DMS53 treated with DMSO at 0.1 percent for 48 hours (cell line): ENCODE measurements around the gene NFAM1.

Experiments used
- DNase-seq: peaks from one replicate; lab custom pipeline; 2025; ENCODE audit not compliant: unreplicated experiment; lab: John Stamatoyannopoulos, UW

The NFAM1 gene

DNA sequence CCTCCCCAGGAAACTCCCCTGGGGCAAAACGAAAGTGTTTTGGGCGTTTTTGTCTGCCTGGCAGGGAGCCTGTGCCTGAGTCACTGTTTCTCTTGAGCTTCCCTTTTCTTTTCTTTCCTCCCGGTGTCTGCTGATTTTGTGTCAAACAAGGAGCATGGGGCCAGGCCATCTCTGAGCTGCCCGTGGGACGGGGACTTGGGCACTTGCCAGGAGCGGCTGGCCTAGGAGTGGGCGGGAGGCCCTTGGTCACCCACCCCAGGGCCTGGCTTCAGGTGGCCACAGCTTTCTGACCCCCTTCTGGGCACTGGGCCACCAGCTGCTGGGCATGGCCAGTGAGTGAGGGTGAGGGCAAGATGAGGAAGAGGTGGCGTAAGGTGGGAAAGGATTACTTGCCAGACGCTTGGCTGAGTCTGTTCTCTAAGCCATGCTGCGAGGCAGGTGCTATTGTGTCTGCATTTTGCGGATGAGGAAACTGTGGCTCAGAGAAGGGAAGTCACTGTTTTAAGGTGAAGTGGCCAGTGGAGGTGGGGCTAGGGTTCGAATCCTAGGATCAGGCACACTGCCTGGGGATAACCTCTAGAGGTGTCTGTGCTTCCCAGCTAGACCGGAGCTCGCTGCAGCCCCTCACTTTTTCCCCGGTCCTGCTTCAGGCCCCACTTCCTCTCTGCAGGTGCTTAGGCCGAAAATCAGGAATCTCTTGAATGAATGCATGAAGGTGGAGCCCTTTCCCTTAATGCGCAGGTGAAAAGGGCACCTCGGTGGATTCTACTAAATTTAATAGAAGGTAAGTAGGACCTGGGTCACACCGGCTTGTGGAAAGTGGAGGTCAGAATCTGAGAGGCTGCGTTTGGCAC lies 7.8 kb upstream of the NFAM1 start:
- DNase-seq: no peak

DNA sequence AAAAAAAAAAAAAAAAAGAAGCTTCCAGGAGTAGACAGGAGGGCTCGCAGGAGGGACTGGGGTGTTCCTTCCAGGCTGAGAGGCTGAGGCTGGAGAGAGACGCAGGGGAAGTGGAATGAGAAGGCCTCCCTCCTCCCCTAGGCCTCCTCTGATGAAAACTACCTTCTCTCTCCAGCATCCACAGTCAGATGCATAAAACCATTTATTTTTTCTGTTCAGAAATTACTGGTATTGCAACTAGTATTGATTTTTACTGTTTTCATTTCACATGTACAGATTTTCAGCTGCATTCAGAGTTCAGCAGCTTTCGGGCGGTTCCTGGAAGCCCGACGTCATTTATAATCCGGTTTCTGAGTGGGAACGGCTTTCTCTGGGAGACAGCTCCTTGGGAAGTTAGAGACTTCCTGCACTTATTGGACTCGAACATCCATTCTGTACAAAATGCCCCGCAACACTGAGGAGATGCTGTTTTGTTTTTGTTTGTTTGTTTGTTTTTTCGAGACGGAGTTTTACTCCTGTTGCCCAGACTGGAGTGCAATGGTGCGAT lies 6.9 kb upstream of the NFAM1 start:
- no peak for DNase-seq

DNA sequence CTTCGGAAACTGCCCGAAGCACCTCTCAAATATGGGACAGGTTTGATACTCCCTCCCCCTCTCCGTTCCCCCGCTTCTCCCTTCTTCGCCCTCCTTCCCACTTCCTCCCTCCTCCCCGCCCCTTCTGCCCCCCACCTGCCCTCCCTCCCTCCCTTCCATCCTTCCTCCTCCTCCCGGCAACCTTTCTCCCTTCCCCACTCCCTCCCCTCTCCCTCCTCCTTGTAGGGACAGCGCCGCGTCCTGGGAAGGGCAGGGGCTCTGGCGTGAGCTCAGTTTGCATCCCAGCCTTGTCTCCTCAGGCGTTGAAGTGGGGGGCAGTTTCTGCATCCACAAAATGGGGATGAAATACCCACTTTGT lies 6.1 kb upstream of the NFAM1 start:
- DNase-seq: no peak

DNA sequence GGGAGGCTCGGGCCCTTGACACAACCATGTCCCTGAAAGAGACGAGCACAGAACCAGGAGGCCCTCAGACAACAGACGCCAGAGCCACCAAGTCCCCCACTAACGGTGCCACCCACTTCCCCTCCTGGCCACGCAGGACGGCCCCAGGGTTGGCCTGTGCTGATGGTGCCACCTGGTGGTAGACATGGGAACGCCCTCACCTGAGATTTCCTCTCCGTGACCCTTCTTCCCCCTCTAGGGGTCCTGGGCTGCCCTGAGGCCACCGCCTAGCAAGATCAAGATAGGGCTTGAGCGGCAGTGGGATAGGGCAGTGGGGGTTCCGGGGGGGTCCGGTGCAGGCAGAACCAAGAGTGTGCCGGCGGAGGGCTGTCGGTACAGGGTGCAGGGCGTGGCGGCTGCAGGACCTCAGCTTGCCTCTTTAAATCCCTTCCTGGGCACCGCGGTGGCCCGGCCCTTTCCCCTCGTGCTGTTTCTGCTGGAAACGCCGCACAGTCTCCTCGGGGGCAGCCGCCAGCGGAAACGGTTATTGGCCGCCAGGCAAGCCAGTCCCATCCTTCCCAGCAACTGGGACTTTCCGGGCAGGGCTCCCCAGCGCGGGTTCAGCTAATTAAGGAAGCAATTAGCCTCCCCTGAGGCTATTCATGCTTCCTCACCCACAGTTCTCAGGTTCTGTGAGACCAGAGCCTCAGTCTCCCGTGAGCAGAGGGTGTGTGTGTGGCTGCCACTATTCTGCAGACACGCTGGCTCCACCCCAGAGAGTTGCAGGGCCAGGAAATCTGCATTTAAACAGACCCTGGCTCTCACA lies 5.5 kb upstream of the NFAM1 start:
- DNase-seq: peak; percentile 47

DNA sequence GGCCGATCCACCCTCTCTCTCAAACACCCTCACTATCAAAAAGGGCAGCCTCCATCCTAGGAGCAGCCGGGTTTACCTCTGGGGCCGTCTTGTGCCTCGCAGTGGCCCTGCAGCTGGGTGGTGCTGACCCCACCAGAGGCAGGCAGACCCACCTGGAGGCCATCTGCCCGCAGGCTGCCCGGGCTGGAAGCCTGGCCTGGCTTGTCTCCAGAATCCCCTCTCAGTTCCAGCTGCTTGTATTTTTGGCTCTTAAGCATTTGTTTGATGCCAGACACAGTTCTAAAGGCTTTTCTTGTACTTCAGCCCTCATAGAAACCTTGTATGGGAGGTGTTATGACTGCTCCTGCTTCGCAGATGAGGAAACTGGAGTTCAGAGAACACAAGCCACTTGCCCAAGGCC lies 4.2 kb upstream of the NFAM1 start:
- DNase-seq: no peak

DNA sequence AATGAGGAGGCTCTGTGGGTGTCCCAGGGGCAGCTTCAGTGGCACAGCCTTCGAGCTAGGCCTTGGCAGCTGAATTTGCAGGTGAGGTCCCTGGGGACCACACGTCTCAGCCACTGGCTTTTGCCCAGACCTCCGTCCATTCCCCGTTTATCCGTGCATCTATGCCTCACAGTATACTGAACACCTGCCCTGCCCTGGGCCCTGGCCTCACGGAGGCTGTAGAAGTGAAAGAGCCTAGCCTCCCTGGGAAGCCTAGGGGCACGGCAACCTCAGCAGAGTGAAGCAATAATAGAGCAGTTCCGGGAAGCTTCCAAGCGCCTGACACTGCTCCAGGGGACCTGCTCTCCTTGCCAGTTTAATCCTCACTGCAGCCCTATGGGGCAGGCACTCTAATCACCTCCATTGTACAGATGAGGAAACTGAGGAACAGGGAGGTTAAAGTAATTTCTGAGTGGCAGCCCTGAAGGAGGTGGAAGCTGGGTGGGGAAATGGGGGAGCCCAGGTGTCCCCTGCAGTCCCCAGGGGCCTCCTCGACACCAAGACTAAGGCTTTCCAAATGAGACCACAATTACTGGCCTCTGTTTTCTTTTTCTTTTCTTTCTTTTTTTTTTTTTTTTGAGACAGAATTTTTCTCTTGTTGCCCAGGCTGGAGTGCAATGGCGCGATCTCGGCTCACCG lies 2.7 kb upstream of the NFAM1 start:
- no peak for DNase-seq

DNA sequence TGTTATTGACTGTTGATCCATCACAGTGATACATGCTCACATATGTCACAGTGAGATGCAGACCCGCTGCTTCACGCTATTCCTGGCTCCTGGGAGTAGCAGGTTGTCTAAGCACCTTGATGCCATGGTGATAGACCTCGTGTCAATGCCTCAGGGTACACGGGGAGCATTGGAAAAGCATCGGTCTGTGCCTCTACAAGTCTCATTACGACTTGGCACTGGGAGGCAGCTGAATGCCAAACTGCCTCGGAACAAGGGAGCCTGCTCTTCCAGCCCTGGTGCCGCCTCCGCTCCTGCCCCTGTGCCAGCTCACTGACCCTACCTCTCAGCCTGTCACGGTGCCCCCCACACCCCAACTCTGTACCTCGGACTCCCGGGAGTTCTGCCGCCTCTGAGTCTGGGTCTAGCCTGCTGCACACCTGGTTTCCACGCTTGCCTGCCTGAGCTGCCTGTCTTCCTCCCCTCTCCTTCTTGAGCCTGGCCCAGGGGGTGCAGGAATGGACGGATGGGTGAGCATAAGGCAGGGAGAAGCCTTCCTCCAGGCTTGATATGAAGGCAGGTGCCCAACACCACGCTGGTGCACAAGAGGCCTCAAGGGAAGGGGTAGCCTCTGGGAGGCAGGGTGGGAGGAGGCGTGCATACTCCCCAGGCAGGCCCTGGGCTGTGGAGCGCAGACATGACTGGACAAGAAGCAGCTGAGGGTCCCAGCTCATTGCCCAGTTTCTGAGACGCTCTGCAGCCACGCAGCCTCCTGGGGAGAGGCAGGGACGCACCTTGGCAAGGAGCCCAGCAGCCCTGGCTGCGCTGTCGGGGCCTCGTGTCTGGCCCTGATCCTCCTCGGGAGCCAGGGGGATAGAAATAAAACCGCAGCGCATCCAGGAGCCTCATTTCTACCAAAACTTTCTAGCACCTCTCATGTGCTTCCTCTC lies 1.8 kb upstream of the NFAM1 start:
- DNase-seq: no peak

DNA sequence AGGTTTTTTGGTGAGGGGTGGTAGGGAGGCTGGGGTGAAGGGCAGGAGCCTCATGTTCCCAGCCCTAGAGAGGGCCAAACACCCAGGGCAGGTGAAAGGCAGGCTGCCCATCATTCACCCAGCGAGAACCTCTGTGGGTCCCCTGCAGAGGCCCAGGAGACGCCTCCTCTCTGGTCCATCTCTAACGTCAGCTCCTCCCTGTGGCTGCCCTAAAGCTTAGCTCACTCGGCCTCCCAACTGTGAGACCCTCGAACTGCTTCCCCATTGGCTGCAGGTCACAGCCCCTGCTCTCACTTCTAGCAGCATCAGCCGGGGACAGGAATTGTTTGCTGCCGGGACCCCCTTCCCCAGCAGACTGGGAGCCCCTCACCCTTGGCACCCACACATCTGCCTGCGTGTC lies 615 bp upstream of the NFAM1 start:
- DNase-seq: no peak

DNA sequence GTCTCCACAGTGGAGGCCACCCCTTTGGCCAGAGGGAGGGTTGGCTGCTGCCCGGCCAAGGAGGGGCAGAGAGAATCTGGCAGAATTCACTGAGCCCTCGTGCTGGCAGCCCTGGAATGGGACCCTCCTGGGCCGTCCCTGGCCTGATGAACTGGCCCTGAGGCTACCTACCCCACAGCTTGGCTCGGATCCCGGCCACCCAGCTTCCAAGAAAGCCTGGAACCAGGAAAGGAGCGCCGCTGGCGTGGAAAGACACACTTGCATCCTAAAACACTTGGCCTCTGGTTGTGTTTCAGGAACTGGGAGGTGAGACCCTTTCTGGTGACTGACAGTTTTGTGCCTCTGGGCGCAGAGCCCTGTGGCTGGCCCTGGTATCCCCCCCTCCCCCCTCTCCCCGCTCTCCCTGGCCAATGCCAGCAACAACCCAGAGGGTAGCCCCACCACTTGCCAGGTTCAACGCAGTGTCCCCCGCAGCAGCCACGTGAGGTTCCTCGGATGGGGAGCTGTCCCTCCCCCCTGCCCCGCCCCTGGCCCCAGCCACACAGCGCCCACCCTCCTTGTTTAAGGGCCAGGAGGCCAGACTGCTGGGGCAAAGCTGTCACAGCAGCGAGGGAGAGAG lies 693 bp downstream of the NFAM1 start:
- no peak for DNase-seq

DNA sequence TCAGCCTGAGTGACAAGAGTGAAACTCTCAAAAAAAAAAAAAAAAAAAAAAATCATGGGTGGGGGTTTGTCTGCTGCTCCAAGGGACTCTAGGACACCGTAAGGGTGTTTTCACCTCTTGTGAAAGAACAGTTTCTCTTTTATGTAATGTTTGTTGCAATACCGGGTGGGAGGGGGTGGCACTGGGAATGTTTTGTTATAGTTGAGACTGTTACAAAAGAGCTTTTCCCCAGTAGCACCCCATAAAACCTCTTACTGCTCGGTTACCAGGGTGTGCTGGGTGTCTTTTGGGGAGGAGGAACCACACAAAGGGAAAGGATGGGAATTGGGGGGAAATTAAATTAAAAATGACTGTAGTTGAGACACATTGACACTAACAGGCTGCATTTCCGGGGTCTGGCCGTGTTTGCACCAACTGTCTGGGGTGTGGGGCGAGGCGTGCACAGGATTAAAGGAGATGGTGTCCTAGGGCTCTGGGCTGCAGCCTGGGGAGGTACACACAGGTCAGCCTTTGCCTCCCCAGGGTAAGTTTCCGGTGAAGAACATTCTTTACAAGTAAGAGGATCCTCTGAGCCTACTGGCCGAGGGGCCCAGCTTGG lies 1.6 kb downstream of the NFAM1 start:
- DNase-seq: no peak

DNA sequence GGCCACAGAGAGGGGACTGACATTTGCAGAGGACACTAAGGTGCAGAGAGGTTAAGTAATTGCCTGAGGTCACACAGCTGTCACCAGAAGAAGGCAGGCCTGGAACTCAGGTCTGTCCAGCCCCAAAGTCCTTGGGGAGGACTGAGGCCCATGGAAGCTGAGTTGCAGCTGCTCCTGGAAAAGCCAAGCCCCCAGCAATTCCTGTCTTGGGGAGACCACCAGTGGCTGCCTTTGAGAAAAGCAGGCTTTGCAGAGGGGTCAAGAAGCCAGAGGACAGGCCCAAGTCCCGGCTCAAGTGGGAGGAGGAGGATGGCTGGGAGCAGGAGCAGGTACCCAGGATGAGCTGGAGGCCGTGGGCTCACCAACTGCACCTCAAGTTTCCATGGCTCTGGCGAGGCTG lies 3.4 kb downstream of the NFAM1 start:
- no peak for DNase-seq

DNA sequence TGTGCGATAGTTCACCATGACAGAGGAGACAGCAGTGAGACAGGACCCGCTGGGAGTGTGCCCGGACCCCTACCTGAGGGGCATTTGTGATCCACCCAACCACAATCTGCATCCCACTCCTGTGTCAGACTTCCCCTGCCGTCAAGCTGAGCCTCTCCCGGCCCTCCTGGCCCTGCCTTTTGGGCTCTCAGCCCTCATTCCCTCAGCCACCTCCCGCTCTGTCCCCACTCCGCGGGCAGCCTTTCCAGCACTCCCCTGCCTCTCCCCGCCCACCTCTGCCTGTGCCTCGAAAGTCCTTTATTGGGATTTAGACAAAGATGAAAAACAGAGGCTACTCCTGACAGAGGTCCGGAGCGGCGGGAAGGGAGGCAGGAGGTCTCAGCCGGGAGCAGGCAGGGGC lies 4.2 kb downstream of the NFAM1 start:
- DNase-seq: no peak

DNA sequence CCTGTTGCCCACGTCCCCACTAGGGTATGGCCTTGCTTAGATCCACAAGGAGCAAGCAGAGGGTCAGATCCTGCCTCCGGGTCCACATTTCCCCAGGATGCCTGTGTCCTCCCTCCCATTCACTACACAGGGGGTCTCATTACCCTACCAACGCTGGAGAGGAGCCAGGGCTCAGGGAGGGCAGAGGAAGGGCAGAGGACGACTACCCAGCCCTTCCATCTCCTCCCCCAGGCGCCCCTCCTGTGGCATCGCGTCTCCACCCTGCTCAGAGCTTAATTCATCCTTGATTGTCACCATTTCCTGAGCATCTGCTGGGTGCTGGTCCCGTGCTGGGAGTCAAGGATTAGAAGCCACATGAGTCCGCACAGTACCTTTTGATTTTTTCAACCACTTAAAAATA lies 5.0 kb downstream of the NFAM1 start:
- DNase-seq: no peak

DNA sequence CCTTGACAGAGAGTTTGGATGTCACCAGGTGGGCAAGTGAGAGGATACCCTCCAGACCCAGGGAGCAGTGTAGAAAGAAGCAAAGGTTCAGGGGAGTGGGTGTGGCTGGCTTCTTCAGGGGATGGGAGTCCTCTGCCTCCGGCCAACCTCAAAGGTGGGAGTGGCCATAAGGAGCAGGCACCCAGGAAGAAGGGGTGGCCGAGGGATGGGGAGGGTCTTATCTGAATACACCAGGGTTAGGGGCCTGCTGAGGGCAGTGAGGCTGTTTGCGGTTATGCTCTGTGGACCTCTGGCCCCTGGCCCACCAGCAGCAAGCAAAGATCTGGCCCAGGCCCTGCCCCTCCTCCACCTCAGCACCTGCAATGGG lies 6.2 kb downstream of the NFAM1 start:
- DNase-seq: no peak

DNA sequence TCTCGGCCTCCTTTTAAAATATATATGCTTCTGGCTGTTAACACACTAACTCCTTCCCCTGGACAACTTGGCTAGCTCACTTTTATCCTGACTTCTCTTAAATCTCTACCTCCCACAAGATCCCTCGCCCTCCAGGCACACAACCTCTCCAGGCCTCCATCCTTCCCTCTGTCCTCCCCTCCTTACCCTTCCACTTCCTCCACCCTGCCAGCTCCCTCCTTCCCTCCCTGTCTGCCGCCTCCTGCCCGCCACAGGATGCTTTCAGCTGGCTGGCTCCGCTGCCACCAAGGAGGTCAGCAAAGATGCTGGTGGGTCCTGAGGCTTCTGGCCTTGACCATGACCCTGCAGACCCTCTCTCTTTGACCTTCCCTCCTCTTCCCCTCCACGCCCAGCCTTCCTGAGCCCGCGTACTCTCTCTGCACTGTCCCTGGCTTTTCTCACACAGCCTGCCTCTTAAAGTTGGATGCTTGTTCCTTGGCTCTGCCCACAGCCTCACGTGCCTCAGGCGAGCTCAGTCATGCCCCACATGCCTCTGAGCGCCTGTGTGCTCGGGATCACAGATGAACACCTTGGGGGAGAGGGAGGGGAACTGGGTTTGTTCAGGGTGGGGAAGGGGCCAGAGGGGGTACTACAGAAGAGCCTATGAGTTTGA lies 6.7 kb downstream of the NFAM1 start:
- DNase-seq: no peak

DNA sequence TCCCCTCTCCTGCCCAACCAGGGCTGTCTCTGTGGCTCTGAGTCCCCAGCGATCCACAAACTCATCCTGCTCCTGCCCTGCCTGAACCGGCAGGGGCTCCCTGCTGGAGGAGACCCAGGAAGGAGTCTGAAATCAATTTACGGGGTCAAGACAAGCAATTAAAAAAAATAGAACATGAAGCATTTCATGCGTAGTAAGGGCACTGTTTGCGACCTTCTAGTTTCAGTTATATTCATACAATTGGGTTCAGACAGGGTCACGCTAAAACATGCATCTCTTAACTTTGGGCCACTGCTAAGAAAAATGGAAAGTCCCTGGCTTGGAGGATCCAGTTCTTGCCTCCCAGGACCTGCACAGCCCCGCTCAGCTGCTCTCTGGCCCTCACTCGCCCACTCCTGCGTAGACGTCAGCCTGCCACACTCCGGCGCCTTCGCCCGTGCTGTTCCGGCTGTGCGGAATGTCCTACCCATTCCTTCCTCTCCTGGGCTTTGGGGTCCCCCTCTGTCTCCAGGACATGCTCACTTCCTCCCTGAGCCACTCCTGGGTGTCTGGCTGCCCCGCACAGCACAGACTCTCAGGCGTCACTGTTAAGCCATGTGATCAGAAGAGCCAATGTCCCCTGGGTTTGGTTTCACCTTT lies 12.8 kb downstream of the NFAM1 start:
- no peak for DNase-seq

DNA sequence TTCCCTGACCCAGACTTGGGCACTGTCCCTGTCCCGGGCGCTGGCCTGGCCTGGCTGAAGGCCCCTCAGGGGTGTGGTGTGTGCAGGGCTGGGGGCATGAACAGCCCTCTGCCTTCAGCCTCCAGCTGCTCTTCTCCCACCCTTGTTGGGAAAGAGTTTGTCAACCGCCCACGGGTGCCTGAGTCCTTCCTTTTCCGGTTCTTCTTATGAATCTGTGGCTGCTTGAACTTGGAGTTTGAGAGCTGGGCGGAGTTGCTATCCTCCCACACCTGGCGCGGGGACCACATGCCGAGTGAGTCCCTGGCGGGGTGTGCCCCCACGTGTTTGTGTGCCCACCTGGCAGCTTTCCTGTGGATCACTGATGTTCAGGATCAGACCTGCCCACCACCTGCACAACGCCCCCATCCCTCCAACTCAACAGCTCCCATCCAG lies 13.4 kb downstream of the NFAM1 start:
- DNase-seq: no peak

DNA sequence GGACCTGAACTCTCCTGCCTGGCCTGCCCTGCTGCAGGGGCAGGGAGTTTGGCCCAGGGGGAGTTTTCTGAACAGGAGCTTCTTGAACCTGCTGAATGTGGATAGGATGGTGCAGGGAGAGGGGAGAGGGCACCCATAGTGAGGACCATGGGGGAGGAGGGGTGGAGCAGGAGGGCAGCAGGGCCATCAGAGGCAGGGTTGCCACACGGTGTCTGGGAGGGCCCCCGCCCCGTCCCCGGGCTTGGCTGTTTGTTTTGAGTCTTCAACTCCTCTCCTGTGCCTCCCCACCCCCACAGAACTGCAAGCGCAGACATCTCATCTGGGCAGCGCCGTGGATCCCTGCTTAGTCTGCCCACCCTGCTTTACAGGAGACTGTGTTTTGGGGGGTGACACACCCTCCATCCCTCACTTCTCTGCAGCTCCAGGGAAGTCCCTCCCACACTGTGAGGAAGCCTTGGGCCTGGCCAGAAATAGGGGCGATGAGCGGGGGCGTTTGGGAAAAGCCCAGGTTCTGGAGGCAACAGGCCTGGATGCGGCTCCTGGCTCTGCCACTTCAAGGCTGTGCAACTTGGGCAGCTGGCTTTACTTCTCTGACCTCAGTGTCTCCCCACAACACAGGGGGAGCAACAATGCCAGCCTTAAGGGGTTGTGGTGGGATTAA lies 14.4 kb downstream of the NFAM1 start:
- DNase-seq: no peak
